HCT116 (cell line): ENCODE results near the gene EPHA4. TPM values are rescaled to one million over a fixed set of nuclear protein-coding genes. Genes with fewer than 3 reads are reported as not detected.

Source experiments
- ATAC-seq: fragments of 200-7000 bp; cut with Tn5 transposase; 2 replicates; pipeline ENCODE4 v1.9.1; 2020; ENCODE audit warnings: mild to moderate bottlenecking, moderate library complexity
- BruUV-seq: library from RNA; stranded (reverse); fragments of 400-500 nt; replicated peaks from 2 replicates; lab custom pipeline; 2021; lab: Mats Ljungman, UMichigan
- CTCF ChIA-PET: fragments of 300-600 bp; sonication (Branson Sonifier 250); formaldehyde crosslinking; loops from one replicate; lab custom pipeline; 2021; ENCODE audit warnings: antibody characterized with exemption; lab: Charles Lee
- POLR2A ChIA-PET: fragments of 300-600, 350-600 bp; sonication (Branson Sonifier 250); formaldehyde crosslinking; loops from one replicate; lab custom pipeline; 2021; ENCODE audit warnings: antibody characterized with exemption; lab: Charles Lee
- RAD21 ChIA-PET, 2 experiments: fragments of 300-600 bp; sonication (Branson Sonifier 250); formaldehyde crosslinking; loops; one replicate each; lab custom pipeline; 2023; ENCODE audit warnings: low total read pairs in 2 of 2; ENCODE audit not compliant: uncharacterized antibody in 2 of 2, unreplicated experiment in 2 of 2, low non-redundant PET in 1 of 2; lab: Charles Lee
- DNase-seq: peaks from one replicate; pipeline ENCODE4 v3.0.0-alpha.2; 2010; ENCODE audit warnings: low read depth, low spot score
- H2AFZ ChIP-seq: fragments of 200-600 bp; shearing (Covaris generic), sonication (generic); 2 replicates; pipeline ENCODE4 v1.6.1; 2017; ENCODE audit warnings: low read depth, mixed run types, mixed read lengths, antibody characterized with exemption, low read length; ENCODE audit not compliant: poor library complexity, severe bottlenecking
- H3K27ac ChIP-seq: 2 replicates; pipeline ENCODE4 v1.5.1; 2012; ENCODE audit warnings: low read depth, low read length
- H3K27me3 ChIP-seq: fragments of 200-600 bp; sonication (generic); 2 replicates; pipeline ENCODE4 v1.6.1; 2016; ENCODE audit warnings: mixed run types, low read length, mixed read lengths; ENCODE audit not compliant: insufficient read depth
- H3K36me3 ChIP-seq, 2 experiments: fragments of 200-500 bp in 1 of 2; fragments of 200-600 bp in 1 of 2; sonication (Bioruptor generic) in 1 of 2; sonication (generic) in 1 of 2; 2 replicates each; pipeline versions ENCODE4 v1.5.1 to v1.6.1; 2014 to 2016; ENCODE audit warnings: low read length in 2 of 2, inconsistent platforms in 1 of 2, mixed read lengths in 1 of 2, mixed run types in 1 of 2; ENCODE audit not compliant: insufficient read depth in 2 of 2, control insufficient read depth in 1 of 2
- H3K4me1 ChIP-seq, 2 experiments: fragments of 200-600 bp in 1 of 2; sonication (generic) in 1 of 2; 2 replicates each; pipeline versions ENCODE4 v1.5.1 to v1.6.1; 2012 to 2017; ENCODE audit warnings: low read length in 2 of 2, inconsistent platforms in 1 of 2, mild to moderate bottlenecking in 1 of 2, mixed read lengths in 1 of 2, mixed run types in 1 of 2, moderate library complexity in 1 of 2; ENCODE audit not compliant: insufficient read depth in 2 of 2, control insufficient read depth in 1 of 2
- H3K4me2 ChIP-seq: fragments of 200-600 bp; sonication (generic); 2 replicates; pipeline ENCODE4 v1.6.1; 2017; ENCODE audit warnings: mixed run types, low read length, mixed read lengths
- H3K4me3 ChIP-seq, 2 experiments: fragments of 200-600 bp in 1 of 2; sonication (generic) in 1 of 2; replicated peaks in 1 of 2; 2 replicates each; pipeline ENCODE4 v1.5.1; 2011 to 2016; ENCODE audit warnings: low read length in 2 of 2, control low read depth in 1 of 2, low read depth in 1 of 2, mild to moderate bottlenecking in 1 of 2, mixed read lengths in 1 of 2, mixed run types in 1 of 2
- H3K79me2 ChIP-seq: fragments of 200-600 bp; sonication (generic); 2 replicates; pipeline ENCODE4 v1.6.1; 2017; ENCODE audit warnings: mild to moderate bottlenecking, mixed run types, low read length, moderate library complexity, mixed read lengths; ENCODE audit not compliant: insufficient read depth
- H3K9ac ChIP-seq: fragments of 200-600 bp; sonication (generic); 2 replicates; pipeline ENCODE4 v1.6.1; 2016; ENCODE audit warnings: low read length, mixed read lengths
- H3K9me2 ChIP-seq: fragments of 200-600 bp; sonication (generic), shearing (Covaris generic); 2 replicates; pipeline ENCODE4 v1.6.1; 2017; ENCODE audit warnings: mixed run types, mild to moderate bottlenecking, moderate library complexity; ENCODE audit not compliant: insufficient read depth
- H3K9me3 ChIP-seq, 2 experiments: fragments of 200-500 bp in 1 of 2; fragments of 200-600 bp in 1 of 2; sonication (Bioruptor generic) in 1 of 2; sonication (generic) in 1 of 2; 2 replicates each; pipeline ENCODE4 v1.6.1; 2014 to 2017; ENCODE audit warnings: low read length in 2 of 2, mixed read lengths in 2 of 2, inconsistent platforms in 1 of 2, low read depth in 1 of 2, mild to moderate bottlenecking in 1 of 2, mixed run types in 1 of 2, moderate library complexity in 1 of 2; ENCODE audit not compliant: control insufficient read depth in 1 of 2, insufficient read depth in 1 of 2
- H4K20me1 ChIP-seq: fragments of 200-600 bp; sonication (generic), shearing (Covaris generic); 2 replicates; pipeline ENCODE4 v1.6.1; 2017; ENCODE audit warnings: mixed run types, mild to moderate bottlenecking, moderate library complexity; ENCODE audit not compliant: insufficient read depth
- CBX3 ChIP-seq: IDR thresholded peaks from 2 replicates; pipeline ENCODE4 v1.6.1; 2012; ENCODE audit warnings: low read depth
- CEBPB ChIP-seq: IDR thresholded peaks from 2 replicates; pipeline ENCODE4 v1.6.1; 2012; ENCODE audit warnings: low read depth
- ELF1 ChIP-seq: IDR thresholded peaks from 2 replicates; pipeline ENCODE4 v1.6.1; 2012; ENCODE audit warnings: low read depth, borderline replicate concordance
- EZH2 ChIP-seq: fragments of 200-600 bp; sonication (generic); IDR thresholded peaks from 2 replicates; pipeline ENCODE4 v1.6.1; 2017; ENCODE audit warnings: antibody characterized with exemption, mixed run types
- EZH2phosphoT487 ChIP-seq: fragments of 200-600 bp; IDR thresholded peaks from 2 replicates; pipeline ENCODE4 v1.6.1; 2018; ENCODE audit warnings: antibody characterized with exemption, borderline replicate concordance
- FOSL1 ChIP-seq: IDR thresholded peaks from 2 replicates; pipeline ENCODE4 v1.6.1; 2012; ENCODE audit warnings: low read depth
- JUND ChIP-seq: IDR thresholded peaks from 2 replicates; pipeline ENCODE4 v1.6.1; 2012
- MAX ChIP-seq: IDR thresholded peaks from 2 replicates; pipeline ENCODE4 v1.6.1; 2012
- RAD21 ChIP-seq: IDR thresholded peaks from 2 replicates; pipeline ENCODE4 v1.6.1; 2012; ENCODE audit warnings: low read depth, mild to moderate bottlenecking
- REST ChIP-seq: IDR thresholded peaks from 2 replicates; pipeline ENCODE4 v1.6.1; 2012; ENCODE audit warnings: low read depth
- SP1 ChIP-seq: IDR thresholded peaks from 2 replicates; pipeline ENCODE4 v1.6.1; 2012; ENCODE audit warnings: low read depth
- SRF ChIP-seq: IDR thresholded peaks from 2 replicates; pipeline ENCODE4 v1.6.1; 2012; ENCODE audit warnings: low read depth
- TCF7L2 ChIP-seq: IDR thresholded peaks from 2 replicates; pipeline ENCODE4 v1.7.0; 2011; ENCODE audit warnings: borderline replicate concordance, inconsistent platforms; ENCODE audit not compliant: insufficient read depth, insufficient read length; ENCODE audit errors: extremely low read depth
- YY1 ChIP-seq: IDR thresholded peaks from 2 replicates; pipeline ENCODE4 v1.6.1; 2011; ENCODE audit warnings: low read length, low read depth, moderate library complexity, mild to moderate bottlenecking; ENCODE audit not compliant: insufficient replicate concordance; ENCODE audit errors: extremely low read depth
- ZBTB33 ChIP-seq: IDR thresholded peaks from 2 replicates; pipeline ENCODE4 v1.6.1; 2011; ENCODE audit warnings: mild to moderate bottlenecking, low read length, moderate library complexity; ENCODE audit not compliant: insufficient replicate concordance; ENCODE audit errors: extremely low read depth
- ZNF274 ChIP-seq: fragments of 200-500 bp; sonication (Bioruptor generic); IDR thresholded peaks from 2 replicates; pipeline ENCODE4 v1.6.1; 2014; ENCODE audit warnings: mild to moderate bottlenecking, low read depth, low read length, inconsistent platforms
- intact Hi-C: fragments of 100-400 bp; cut with micrococcal nuclease; formaldehyde crosslinking; loops from 2 replicates; pipeline ENCODE4 v1.10.0; 2022
- total RNA-seq: library from RNA; stranded (reverse); gene quantifications from one replicate; pipeline ENCODE4 v1.2.1, GENCODE V29; 2021; ENCODE audit not compliant: unreplicated experiment

Gene EPHA4
- total RNA-seq, 1 experiment from 2014 or later, result 3.5 TPM

- ChIA-PET RAD21 (no interaction called here), POLR2A (no interaction called here), CTCF (no interaction called here)
- intact Hi-C loops, result no loop called here
- no TSS peak for BruUV-seq
- Histone ChIP-seq H3K79me2 (no peaks in the 10 kb centered on the region), H3K27ac (no peak overlapping the region), H3K27me3 (peaks cover 28% of the 10 kb centered on the region), H3K9ac (no peak overlapping the region), H2AFZ (no peak overlapping the region), H3K9me2 (no peaks in the 10 kb centered on the region), H3K36me3 (no peaks in the 10 kb centered on the region), H4K20me1 (no peaks in the 10 kb centered on the region), H3K9me3 (no peaks in the 10 kb centered on the region), H3K4me1 (no peaks in the 10 kb centered on the region), H3K4me3 (no peak overlapping the region), H3K4me2 (no peak overlapping the region)
- no peak for TF ChIP-seq ZBTB33
- TF ChIP-seq CBX3, result no peak
- no peak for TF ChIP-seq EZH2phosphoT487
- no peak for TF ChIP-seq CEBPB
- no peak for TF ChIP-seq YY1
- TF ChIP-seq EZH2, result no peak
- TF ChIP-seq FOSL1, result no peak
- TF ChIP-seq JUND, result no peak
- no peak for TF ChIP-seq RAD21
- no peak for TF ChIP-seq ZNF274
- TF ChIP-seq SRF, result no peak
- TF ChIP-seq ELF1, result no peak
- TF ChIP-seq MAX, result no peak
- no peak for TF ChIP-seq REST
- TF ChIP-seq TCF7L2, result no peak
- no peak for TF ChIP-seq SP1
- DNase-seq, result no peak
- ATAC-seq, result no peak
These were observed 38.6 kb upstream of the EPHA4 start for GRCh38 chr2:221610675-221611074.
